HepG2 (cell line): ENCODE data around the gene TMEM132D. TPM values are rescaled to one million over a fixed set of nuclear protein-coding genes. Genes with fewer than 3 reads are reported as not detected.

ENCODE experiments used
- ATAC-seq: fragments of 200-7000 bp; cut with Tn5 transposase; 3 replicates; pipeline ENCODE4 v1.9.1; 2020; ENCODE audit warnings: mild to moderate bottlenecking, moderate library complexity
- BruUV-seq: library from RNA; stranded (reverse); fragments of 400-500 nt; replicated peaks from 2 replicates; lab custom pipeline; 2021; lab: Mats Ljungman, UMichigan
- CTCF ChIA-PET: fragments of 300-600 bp; formaldehyde crosslinking; extraction: SDS; loops from one replicate; lab custom pipeline; 2021; ENCODE audit warnings: low total read pairs, inconsistent platforms, low intra/inter-chr PET ratio; lab: Yijun Ruan, JAX
- POLR2A ChIA-PET: fragments of 350-600 bp; sonication (Branson Sonifier 250); formaldehyde crosslinking; loops from one replicate; lab custom pipeline; 2020; ENCODE audit warnings: antibody characterized with exemption, inconsistent platforms; lab: Yijun Ruan, JAX
- DNase-seq: peaks from one replicate; pipeline ENCODE4 v3.0.0-alpha.2; 2015; ENCODE audit warnings: low spot score
- FAIRE-seq: peaks from 3 replicates; lab custom pipeline; 2011; peaks lifted over from hg19 to GRCh38; lab: Jason Lieb, UNC
- H2AFZ ChIP-seq: one replicate; pipeline ENCODE4 v1.6.1; 2011; ENCODE audit warnings: low read length, inconsistent platforms
- H3K27ac ChIP-seq: fragments of 300-600 bp; 3 replicates; pipeline ENCODE4 v1.8.0; 2011; ENCODE audit warnings: mixed run types, mild to moderate bottlenecking, mixed read lengths, low read length, inconsistent platforms; ENCODE audit not compliant: insufficient read depth; ENCODE audit errors: extremely low read length
- H3K27me3 ChIP-seq, 2 experiments: fragments of 200-600 bp in 1 of 2; 2 replicates in 1 of 2; 3 replicates in 1 of 2; pipeline versions ENCODE4 v1.6.0 to v1.8.0; 2011; ENCODE audit warnings: low read length in 2 of 2, mild to moderate bottlenecking in 2 of 2, moderate library complexity in 2 of 2, inconsistent platforms in 1 of 2; ENCODE audit not compliant: insufficient read depth in 2 of 2, control insufficient read depth in 1 of 2
- H3K36me3 ChIP-seq, 2 experiments: fragments of 200-600 bp in 1 of 2; replicated peaks in 1 of 2; 2 replicates in 1 of 2; 3 replicates in 1 of 2; pipeline versions ENCODE4 v1.5.1 to v1.8.0; 2011; ENCODE audit warnings: low read length in 2 of 2, inconsistent platforms in 1 of 2; ENCODE audit not compliant: insufficient read depth in 2 of 2, control insufficient read depth in 1 of 2
- H3K4me1 ChIP-seq: 2 replicates; pipeline ENCODE4 v1.5.1; 2012; ENCODE audit warnings: low read length, inconsistent platforms; ENCODE audit not compliant: insufficient read depth
- H3K4me2 ChIP-seq: 2 replicates; pipeline ENCODE4 v1.6.0; 2011; ENCODE audit warnings: low read depth, low read length, inconsistent platforms
- H3K4me3 ChIP-seq, 3 experiments: fragments of 200-600 bp in 1 of 3; sonication (generic), shearing (Covaris generic) in 1 of 3; replicated peaks in 1 of 3; 2 replicates each; pipeline ENCODE4 v1.5.1; 2011 to 2016; ENCODE audit warnings: low read length in 3 of 3, inconsistent platforms in 2 of 3, low read depth in 2 of 3, mild to moderate bottlenecking in 2 of 3, control low read depth in 1 of 3, mixed read lengths in 1 of 3; ENCODE audit not compliant: insufficient read depth in 1 of 3
- H3K79me2 ChIP-seq: one replicate; pipeline ENCODE4 v1.6.1; 2011; ENCODE audit warnings: low read length, inconsistent platforms; ENCODE audit not compliant: insufficient read depth
- H3K9ac ChIP-seq: 2 replicates; pipeline ENCODE4 v1.6.0; 2011; ENCODE audit warnings: mild to moderate bottlenecking, low read depth, low read length, inconsistent platforms; ENCODE audit not compliant: insufficient read depth
- H3K9me3 ChIP-seq: 2 replicates; pipeline ENCODE4 v1.5.1; 2012; ENCODE audit warnings: mild to moderate bottlenecking, low read length
- H4K20me1 ChIP-seq: 2 replicates; pipeline ENCODE4 v1.6.0; 2011; ENCODE audit warnings: inconsistent platforms, mild to moderate bottlenecking, low read length, moderate library complexity; ENCODE audit not compliant: insufficient read depth
- HNF4A ChIP-seq: sonication (generic); formaldehyde crosslinking; IDR thresholded peaks from 2 replicates; pipeline ENCODE4 v1.4.0; 2020; ENCODE audit warnings: missing genetic modification reagents
- KDM2A ChIP-seq: sonication (generic); formaldehyde crosslinking; IDR thresholded peaks from 2 replicates; pipeline ENCODE4 v1.4.0; 2020; ENCODE audit warnings: low read depth, missing genetic modification reagents, borderline replicate concordance
- KLF13 ChIP-seq: sonication (generic); formaldehyde crosslinking; IDR thresholded peaks from 2 replicates; pipeline ENCODE4 v1.4.0; 2020; ENCODE audit warnings: mild to moderate bottlenecking, missing genetic modification reagents
- MAFG ChIP-seq: sonication (generic); formaldehyde crosslinking; IDR thresholded peaks from 2 replicates; pipeline ENCODE4 v1.5.1; 2020; ENCODE audit warnings: mild to moderate bottlenecking, missing genetic modification reagents
- MNT ChIP-seq: fragments of 450-650 bp; IDR thresholded peaks from 2 replicates; pipeline ENCODE4 v1.6.1; 2016
- NR2C2 ChIP-seq: sonication (generic); formaldehyde crosslinking; IDR thresholded peaks from 2 replicates; pipeline ENCODE4 v1.4.0; 2020; ENCODE audit warnings: missing genetic modification reagents, mild to moderate bottlenecking, moderate library complexity, borderline replicate concordance
- RNF219 ChIP-seq: sonication (generic); formaldehyde crosslinking; IDR thresholded peaks from 2 replicates; pipeline ENCODE4 v1.5.0; 2020; ENCODE audit warnings: mild to moderate bottlenecking, missing genetic modification reagents
- SP5 ChIP-seq: IDR thresholded peaks from 2 replicates; pipeline ENCODE4 v1.6.1; 2016; ENCODE audit warnings: low read depth, borderline replicate concordance
- ZBTB7A ChIP-seq: sonication (generic); formaldehyde crosslinking; IDR thresholded peaks from 2 replicates; pipeline ENCODE4 v1.8.0; 2022; ENCODE audit warnings: mild to moderate bottlenecking, missing genetic modification reagents
- ZNF30 ChIP-seq: sonication (generic); formaldehyde crosslinking; IDR thresholded peaks from 2 replicates; pipeline ENCODE4 v1.5.0; 2020; ENCODE audit warnings: mild to moderate bottlenecking, missing genetic modification reagents
- ZNF629 ChIP-seq: sonication (generic); formaldehyde crosslinking; conservative IDR thresholded peaks from 2 replicates; pipeline ENCODE4 v1.5.0; 2020; ENCODE audit warnings: missing genetic modification reagents
- ZNF792 ChIP-seq: IDR thresholded peaks from 2 replicates; pipeline ENCODE4 v1.6.1; 2016
- ZSCAN29 ChIP-seq: sonication (generic); formaldehyde crosslinking; conservative IDR thresholded peaks from 2 replicates; pipeline ENCODE4 v1.4.0; 2020; ENCODE audit warnings: mild to moderate bottlenecking, missing genetic modification reagents
- WGBS: methylation state at CpG from one replicate; pipeline ENCODE4 v1.1.6; 2017; ENCODE audit warnings: low lambda C conversion rate; 5-methylcytosine and 5-hydroxymethylcytosine counted together
- in situ Hi-C: cut with HindIII; loops from 2 replicates; pipeline ENCODE4 v1.10.0; 2017; ENCODE audit warnings: low pct_unique_long_range_greater_than_20kb; ENCODE audit not compliant: extremely low pct_ligation_motif_present
- intact Hi-C: fragments of 100-400 bp; cut with micrococcal nuclease; formaldehyde crosslinking; loops from one replicate; pipeline ENCODE4 v1.10.0; 2022; ENCODE audit not compliant: unreplicated experiment
- polyA plus RNA-seq, 8 experiments: library from polyadenylated mRNA; depleted of rRNA in 3 of 8; stranded (reverse) in 7 of 8; unstranded in 1 of 8; fragments of >200 nt; fragmentation: Illumina TruSeq in 4 of 8; extraction: Trizol in 4 of 8; gene quantifications; 2 replicates each; pipeline versions ENCODE4 v1.2.1 to v1.2.3, GENCODE V29; 2011 to 2016; ENCODE audit warnings: low read depth in 4 of 8, missing spikeins in 1 of 8, mixed read lengths in 1 of 8; ENCODE audit not compliant: insufficient read depth in 1 of 8
- total RNA-seq, 5 experiments: library from RNA; depleted of rRNA; stranded (reverse); fragments of >200 nt; fragmentation: Illumina TruSeq; extraction: Trizol; gene quantifications; 2 replicates each; pipeline ENCODE4 v1.2.3, GENCODE V29; 2016; ENCODE audit warnings: low read depth in 1 of 5
- TF ChIP-seq, protein P1 (sequence below): sonication (generic); formaldehyde crosslinking; IDR thresholded peaks from 2 replicates; pipeline ENCODE4 v1.4.0; 2020; ENCODE audit warnings: missing genetic modification reagents; ENCODE audit errors: not compliant biosample characterization

The TMEM132D gene
- total and polyA plus RNA-seq, 2 of the 13 experiments (the other 11 are each of a cell fraction or from before 2014, with no cell fraction given) = not detected

- FAIRE-seq = no peak
- CTCF ChIA-PET = no interaction called here
- Histone ChIP-seq H4K20me1 (no peaks in the 10 kb centered on the region), H2AFZ (no peak overlapping the region), H3K27me3 (no peaks in the 10 kb centered on the region; a peak in 1 of 5 replicates), H3K9me3 (no peaks in the 10 kb centered on the region), H3K27ac (no peak overlapping the region), H3K4me2 (no peak overlapping the region), H3K79me2 (no peaks in the 10 kb centered on the region), H3K9ac (no peak overlapping the region), H3K4me3 (no peak overlapping the region), H3K36me3 (no peaks in the 10 kb centered on the region), H3K4me1 (no peaks in the 10 kb centered on the region)
- ATAC-seq = no peak
- in situ Hi-C loops (no loop called here), intact Hi-C loops (no loop called here)
- WGBS = 0% methylated on average over 3 of the region's 4 CpGs
- TF ChIP-seq ZBTB7A = no peak
- TF ChIP-seq, protein P1, sequence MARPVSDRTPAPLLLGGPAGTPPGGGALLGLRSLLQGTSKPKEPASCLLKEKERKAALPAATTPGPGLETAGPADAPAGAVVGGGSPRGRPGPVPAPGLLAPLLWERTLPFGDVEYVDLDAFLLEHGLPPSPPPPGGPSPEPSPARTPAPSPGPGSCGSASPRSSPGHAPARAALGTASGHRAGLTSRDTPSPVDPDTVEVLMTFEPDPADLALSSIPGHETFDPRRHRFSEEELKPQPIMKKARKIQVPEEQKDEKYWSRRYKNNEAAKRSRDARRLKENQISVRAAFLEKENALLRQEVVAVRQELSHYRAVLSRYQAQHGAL (CRISPR knock-in tag) = no peak
- no peak for TF ChIP-seq KLF13 (CRISPR knock-in tag)
- TF ChIP-seq HNF4A (CRISPR knock-in tag) = no peak
- no peak for TF ChIP-seq ZNF792 (CRISPR knock-in tag)
- no peak for TF ChIP-seq NR2C2
- POLR2A ChIA-PET = no interaction called here
- BruUV-seq = no TSS peak
- no peak for DNase-seq
These were observed 800.6 kb downstream of the TMEM132D start for GRCh38 chr12:129103231-129103630.

DNA sequence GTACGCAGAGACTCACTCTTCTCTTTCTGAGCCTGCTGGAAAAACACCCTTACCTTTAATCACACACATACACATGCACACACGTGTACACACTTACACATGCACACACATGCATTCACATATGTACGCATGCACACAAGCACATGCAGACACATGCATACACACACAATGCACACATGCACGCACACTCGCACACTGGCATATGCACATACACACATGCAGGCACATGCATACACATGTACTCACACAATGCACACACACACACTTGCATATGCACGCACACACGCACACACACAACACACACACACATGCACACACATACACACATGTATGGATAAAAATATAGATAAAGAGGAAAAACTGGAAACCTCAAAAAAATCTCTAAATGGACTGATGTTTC lies 801.6 kb downstream of the TMEM132D start:
- in situ Hi-C loops (no loop called here), intact Hi-C loops (no loop called here)
- Histone ChIP-seq H3K9me3 (no peaks in the 10 kb centered on the region), H2AFZ (no peak overlapping the region), H3K79me2 (no peaks in the 10 kb centered on the region), H3K9ac (no peak overlapping the region), H3K4me1 (no peaks in the 10 kb centered on the region), H4K20me1 (no peaks in the 10 kb centered on the region), H3K4me2 (no peak overlapping the region), H3K4me3 (no peak overlapping the region), H3K36me3 (no peaks in the 10 kb centered on the region), H3K27me3 (no peaks in the 10 kb centered on the region; a peak in 1 of 5 replicates), H3K27ac (no peak overlapping the region)
- CTCF ChIA-PET = no interaction called here
- POLR2A ChIA-PET = no interaction called here
- DNase-seq = no peak
- no peak for TF ChIP-seq ZNF629 (CRISPR knock-in tag)
- TF ChIP-seq MAFG (CRISPR knock-in tag) = no peak
- TF ChIP-seq SP5 = no peak
- no peak for TF ChIP-seq ZNF30 (CRISPR knock-in tag)
- TF ChIP-seq MNT = peak; percentile 88
- TF ChIP-seq RNF219 (CRISPR knock-in tag) = no peak
- TF ChIP-seq KDM2A (CRISPR knock-in tag) = no peak
- no peak for TF ChIP-seq ZSCAN29 (CRISPR knock-in tag)
- no TSS peak for BruUV-seq
- 37% methylated on average over 7 of the region's 7 CpGs for WGBS
- FAIRE-seq = no peak
- ATAC-seq = no peak
